Caco-2 (cell line): Measurements from ENCODE around the gene OR2Y1. TPM values are rescaled to one million over a fixed set of nuclear protein-coding genes. Genes with fewer than 3 reads are reported as not detected.

Experiments used
- BruUV-seq: library from RNA; stranded (reverse); fragments of 400-500 nt; replicated peaks from 2 replicates; lab custom pipeline; 2021; lab: Mats Ljungman, UMichigan
- CTCF ChIA-PET: fragments of 300-600 bp; sonication (Branson Sonifier 250); formaldehyde crosslinking; loops from one replicate; lab custom pipeline; 2022; ENCODE audit warnings: antibody characterized with exemption; lab: Charles Lee
- POLR2A ChIA-PET: fragments of 300-600 bp; sonication (Branson Sonifier 250); formaldehyde crosslinking; loops from one replicate; lab custom pipeline; 2022; ENCODE audit warnings: antibody characterized with exemption; lab: Charles Lee
- DNase-seq, 2 experiments: peaks; one replicate each; pipeline versions ENCODE4 v3.0.0 to v3.0.0-alpha.2; 2020 to 2022
- H3K27me3 ChIP-seq: replicated peaks from 2 replicates; pipeline ENCODE4 v1.6.0; 2011; ENCODE audit warnings: low read length; ENCODE audit not compliant: control insufficient read depth, insufficient read depth
- H3K36me3 ChIP-seq: 2 replicates; pipeline ENCODE4 v1.5.1; 2011; ENCODE audit warnings: low read length; ENCODE audit not compliant: control insufficient read depth, insufficient read depth
- H3K4me1 ChIP-seq: fragments of 250-450 bp; sonication (Bioruptor Pico); 2 replicates; pipeline ENCODE4 v1.5.1; 2020; ENCODE audit warnings: mild to moderate bottlenecking
- H3K4me3 ChIP-seq: 2 replicates; pipeline ENCODE4 v1.5.1; 2011; ENCODE audit warnings: low read depth, mild to moderate bottlenecking, control low read depth, low read length
- H3K9me3 ChIP-seq: fragments of 250-450 bp; sonication (Bioruptor Pico); 2 replicates; pipeline ENCODE4 v1.5.1; 2020; ENCODE audit warnings: mild to moderate bottlenecking, moderate library complexity
- H3K27ac Mint-ChIP-seq: one replicate; pipeline ENCODE4 v1.8.0; 2022; ENCODE audit warnings: mixed read lengths; ENCODE audit not compliant: unreplicated experiment
- H3K27me3 Mint-ChIP-seq: one replicate; pipeline ENCODE4 v1.8.0; 2022; ENCODE audit warnings: mixed read lengths; ENCODE audit not compliant: insufficient read depth, unreplicated experiment
- H3K36me3 Mint-ChIP-seq: one replicate; pipeline ENCODE4 v1.8.0; 2022; ENCODE audit warnings: mild to moderate bottlenecking, mixed read lengths; ENCODE audit not compliant: insufficient read depth, unreplicated experiment
- H3K4me1 Mint-ChIP-seq: one replicate; pipeline ENCODE4 v1.8.0; 2022; ENCODE audit warnings: low read depth, mixed read lengths; ENCODE audit not compliant: unreplicated experiment
- H3K4me3 Mint-ChIP-seq: one replicate; pipeline ENCODE4 v1.8.0; 2022; ENCODE audit warnings: mild to moderate bottlenecking, moderate library complexity, mixed read lengths; ENCODE audit not compliant: unreplicated experiment
- H3K9me3 Mint-ChIP-seq: one replicate; pipeline ENCODE4 v1.8.0; 2022; ENCODE audit warnings: mixed read lengths; ENCODE audit not compliant: unreplicated experiment
- CTCF ChIP-seq, 2 experiments: fragments of 200-600 bp in 1 of 2; IDR thresholded peaks; 1 replicate in 1 of 2; 2 replicates in 1 of 2; pipeline versions ENCODE4 v1.5.1 to v1.8.0; 2011 to 2022; ENCODE audit warnings: antibody characterized with exemption in 1 of 2, control low read depth in 1 of 2, inconsistent platforms in 1 of 2, low read depth in 1 of 2, low read length in 1 of 2, mild to moderate bottlenecking in 1 of 2, moderate library complexity in 1 of 2; ENCODE audit not compliant: insufficient read depth in 1 of 2, severe bottlenecking in 1 of 2, unreplicated experiment in 1 of 2
- intact Hi-C: fragments of 100-400 bp; cut with micrococcal nuclease; formaldehyde crosslinking; loops from one replicate; pipeline ENCODE4 v1.10.0; 2022; ENCODE audit not compliant: unreplicated experiment
- total RNA-seq: library from RNA; stranded (reverse); gene quantifications from 2 replicates; pipeline ENCODE4 v1.2.3, GENCODE V29; 2022

The OR2Y1 gene
- total RNA-seq, 1 experiment from 2014 or later, result not detected

GRCh38 chr5:180696116-180696515 lies 43.7 kb downstream of the OR2Y1 start:
- H3K27ac Mint-ChIP-seq, result no peak overlapping the region
- BruUV-seq, result no TSS peak
- no peak for DNase-seq
- no peaks in the 10 kb centered on the region for H3K4me1 Mint-ChIP-seq
- Histone ChIP-seq H3K4me1 (no peaks in the 10 kb centered on the region), H3K4me3 (no peak overlapping the region), H3K36me3 (no peaks in the 10 kb centered on the region), H3K9me3 (peaks cover 6% of the 10 kb centered on the region; the same call in 1 of the 2 replicates), H3K27me3 (no peaks in the 10 kb centered on the region; the same call in 1 of the 2 replicates)
- intact Hi-C loops, result no loop called here
- no peak for TF ChIP-seq CTCF (IDR thresholded peaks at IDR 0.05; ENCODE audit: insufficient read depth in 1 of 2, low read depth in 1 of 2, low read length in 1 of 2, severe bottlenecking in 1 of 2, unreplicated experiment in 1 of 2)
- ChIA-PET CTCF (interaction anchor here (0.6 kb wide), 1 partner anchor 23 kb away, joined by 3 read pairs; no protein-coding TSS in a partner anchor), POLR2A (no interaction called here)
- H3K27me3 Mint-ChIP-seq, result peaks cover 25% of the 10 kb centered on the region
- no peaks in the 10 kb centered on the region for H3K36me3 Mint-ChIP-seq
- H3K9me3 Mint-ChIP-seq, result peaks cover 12% of the 10 kb centered on the region
- H3K4me3 Mint-ChIP-seq, result no peak overlapping the region

GRCh38 chr5:180692429-180692828 lies 47.4 kb downstream of the OR2Y1 start:
- Mint-ChIP-seq H3K36me3 (no peaks in the 10 kb centered on the region), H3K27me3 (peaks cover 34% of the 10 kb centered on the region), H3K4me3 (no peak overlapping the region), H3K27ac (no peak overlapping the region), H3K9me3 (no peaks in the 10 kb centered on the region), H3K4me1 (no peaks in the 10 kb centered on the region)
- Histone ChIP-seq H3K4me3 (no peak overlapping the region), H3K36me3 (no peaks in the 10 kb centered on the region), H3K4me1 (no peaks in the 10 kb centered on the region), H3K9me3 (peaks cover 6% of the 10 kb centered on the region; the same call in 1 of the 2 replicates), H3K27me3 (no peaks in the 10 kb centered on the region; the same call in 1 of the 2 replicates)
- DNase-seq, result no peak
- POLR2A ChIA-PET, result no interaction called here
- BruUV-seq, result no TSS peak
- no peak for TF ChIP-seq CTCF (IDR thresholded peaks at IDR 0.05; ENCODE audit: insufficient read depth in 1 of 2, low read depth in 1 of 2, low read length in 1 of 2, severe bottlenecking in 1 of 2, unreplicated experiment in 1 of 2)
- CTCF ChIA-PET, result no interaction called here
- intact Hi-C loops, result no loop called here

DNA sequence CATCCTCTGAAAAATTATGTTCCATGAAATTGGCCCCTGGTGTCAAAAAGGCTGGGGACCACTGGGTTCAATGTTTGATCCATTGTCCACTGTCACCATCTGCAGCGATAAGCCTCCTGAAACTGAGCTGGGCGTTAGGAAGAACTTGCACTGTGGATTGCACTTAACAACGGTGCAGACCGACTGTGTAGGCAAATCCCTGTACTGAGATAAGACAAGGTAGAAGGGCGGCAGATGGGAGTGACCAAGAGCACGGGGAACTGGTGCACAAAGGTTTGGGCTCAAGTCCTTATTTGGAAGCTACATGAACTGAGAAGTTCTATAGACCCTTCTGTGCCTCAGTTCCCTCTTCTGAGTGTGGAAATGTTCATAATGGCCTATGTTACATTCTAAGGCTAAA lies 48.8 kb downstream of the OR2Y1 start:
- no peak for DNase-seq
- Histone ChIP-seq H3K36me3 (no peaks in the 10 kb centered on the region), H3K4me1 (no peaks in the 10 kb centered on the region), H3K4me3 (no peak overlapping the region), H3K27me3 (no peaks in the 10 kb centered on the region; the same call in 1 of the 2 replicates), H3K9me3 (peaks cover 4% of the 10 kb centered on the region; the same call in 1 of the 2 replicates)
- Mint-ChIP-seq H3K27me3 (peaks cover 36% of the 10 kb centered on the region), H3K4me3 (no peak overlapping the region), H3K36me3 (no peaks in the 10 kb centered on the region), H3K9me3 (no peaks in the 10 kb centered on the region), H3K27ac (no peak overlapping the region), H3K4me1 (no peaks in the 10 kb centered on the region)
- ChIA-PET CTCF (interaction anchor here (0.6 kb wide), 1 partner anchor 483 kb away, joined by 4 read pairs; no protein-coding TSS in a partner anchor), POLR2A (no interaction called here)
- intact Hi-C loops, result no loop called here
- TF ChIP-seq CTCF (IDR thresholded peaks at IDR 0.05; ENCODE audit: insufficient read depth in 1 of 2, low read depth in 1 of 2, low read length in 1 of 2, severe bottlenecking in 1 of 2, unreplicated experiment in 1 of 2), result no peak
- no TSS peak for BruUV-seq
